ENCODE measurements around the gene MYZAP.

GRCh38 chr15:57631386-57632110 is 39.8 kb downstream of the MYZAP start:
- TF ChIP-seq KDM1A (IDR thresholded peaks at IDR 0.05; ENCODE audit: low read depth) (no peak), NFE2L2 (conservative IDR thresholded peaks at IDR 0.05; ENCODE audit: low read length) (no peak), CTCF (IDR thresholded peaks at IDR 0.05) (no peak), TFCP2L1 (CRISPR knock-in tag; IDR thresholded peaks at IDR 0.05) (no peak), POLR2A (IDR thresholded peaks at IDR 0.05; ENCODE audit: low read length) (no peak)
